C4-2B (cell line): ENCODE results near the gene MBD1.
"Not testable (repeated sequence)": the region's sequence is repeated elsewhere in the genome, so short reads cannot be mapped to it uniquely, and the experiment has no call there.

Source experiments
- H3K27ac ChIP-seq: fragments of 450-650 bp; 2 replicates; pipeline ENCODE4 v1.5.1; 2017
- ZFX ChIP-seq: fragments of 450-650 bp; IDR thresholded peaks from 2 replicates; pipeline ENCODE4 v1.6.1; 2017
- TF ChIP-seq, protein P1 (sequence below): fragments of 450-650 bp; conservative IDR thresholded peaks from 2 replicates; pipeline ENCODE4 v1.5.1; 2017; ENCODE audit warnings: mild to moderate bottlenecking

MBD1 gene

DNA sequence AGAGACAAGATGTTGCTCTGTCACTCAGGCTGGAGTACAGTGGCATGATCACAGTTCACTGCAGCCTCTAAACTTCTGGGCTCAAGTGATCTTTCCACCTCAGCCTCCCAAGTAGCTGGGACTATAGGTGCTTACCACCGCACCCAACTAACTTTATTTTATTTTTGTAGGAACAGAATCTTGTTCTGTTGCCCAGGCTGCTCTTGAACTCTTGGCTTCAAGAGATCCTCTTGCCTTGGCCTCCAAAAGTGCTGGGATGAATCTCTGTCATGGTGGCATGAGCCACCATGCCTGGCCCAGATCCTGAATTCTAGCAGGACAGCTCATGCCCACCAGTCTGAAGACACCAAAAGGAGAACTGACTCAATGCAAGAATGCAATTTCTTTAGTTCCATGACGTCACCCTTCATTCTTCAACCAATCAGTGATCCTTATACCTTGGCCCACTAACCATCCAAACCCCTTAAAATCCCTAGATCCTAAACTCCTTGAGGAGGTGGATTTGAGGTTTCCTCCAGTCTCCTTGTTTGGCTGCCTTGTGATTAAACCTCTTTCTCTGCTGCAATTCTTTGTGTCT is 31.8 kb upstream of the MBD1 start:
- H3K27ac ChIP-seq = no peak overlapping the region
- no peak for TF ChIP-seq ZFX
- TF ChIP-seq, protein P1, sequence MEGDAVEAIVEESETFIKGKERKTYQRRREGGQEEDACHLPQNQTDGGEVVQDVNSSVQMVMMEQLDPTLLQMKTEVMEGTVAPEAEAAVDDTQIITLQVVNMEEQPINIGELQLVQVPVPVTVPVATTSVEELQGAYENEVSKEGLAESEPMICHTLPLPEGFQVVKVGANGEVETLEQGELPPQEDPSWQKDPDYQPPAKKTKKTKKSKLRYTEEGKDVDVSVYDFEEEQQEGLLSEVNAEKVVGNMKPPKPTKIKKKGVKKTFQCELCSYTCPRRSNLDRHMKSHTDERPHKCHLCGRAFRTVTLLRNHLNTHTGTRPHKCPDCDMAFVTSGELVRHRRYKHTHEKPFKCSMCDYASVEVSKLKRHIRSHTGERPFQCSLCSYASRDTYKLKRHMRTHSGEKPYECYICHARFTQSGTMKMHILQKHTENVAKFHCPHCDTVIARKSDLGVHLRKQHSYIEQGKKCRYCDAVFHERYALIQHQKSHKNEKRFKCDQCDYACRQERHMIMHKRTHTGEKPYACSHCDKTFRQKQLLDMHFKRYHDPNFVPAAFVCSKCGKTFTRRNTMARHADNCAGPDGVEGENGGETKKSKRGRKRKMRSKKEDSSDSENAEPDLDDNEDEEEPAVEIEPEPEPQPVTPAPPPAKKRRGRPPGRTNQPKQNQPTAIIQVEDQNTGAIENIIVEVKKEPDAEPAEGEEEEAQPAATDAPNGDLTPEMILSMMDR = no peak

DNA sequence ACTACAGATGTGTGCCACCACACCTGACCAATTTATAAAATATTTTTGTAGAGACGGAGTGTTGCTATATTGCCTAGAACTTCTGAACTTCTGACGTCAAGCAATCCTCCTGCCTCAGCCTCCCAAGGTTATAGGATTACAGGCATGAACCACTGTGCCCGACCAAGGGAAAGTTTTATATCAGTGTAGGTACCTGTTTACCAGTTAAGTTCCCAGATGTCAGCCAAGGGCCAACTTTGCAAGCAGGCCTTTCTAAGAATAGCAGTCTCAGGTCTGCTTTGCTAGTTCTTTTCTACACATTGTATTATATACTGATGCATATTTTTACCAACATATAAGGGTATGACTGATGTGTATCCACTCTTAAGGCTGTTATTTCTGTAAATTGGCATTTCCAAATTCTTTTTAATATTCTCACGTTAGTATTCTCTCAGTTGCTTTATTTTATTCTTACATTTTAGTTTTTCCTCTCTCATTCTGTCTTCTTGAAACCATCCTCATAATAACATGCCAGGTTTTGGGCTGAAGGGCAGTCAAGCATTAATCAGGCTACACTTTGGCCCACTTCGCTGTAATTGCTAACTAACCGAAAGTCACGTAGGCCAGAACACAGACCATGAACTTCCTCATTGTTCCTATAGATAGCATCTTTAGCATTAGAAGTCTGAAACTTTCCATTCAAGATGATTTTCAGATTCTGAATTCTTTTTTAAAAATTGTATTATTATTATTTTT is 31.1 kb upstream of the MBD1 start:
- TF ChIP-seq ZFX = no peak
- TF ChIP-seq, protein P1 = no peak
- no peak overlapping the region for H3K27ac ChIP-seq

DNA sequence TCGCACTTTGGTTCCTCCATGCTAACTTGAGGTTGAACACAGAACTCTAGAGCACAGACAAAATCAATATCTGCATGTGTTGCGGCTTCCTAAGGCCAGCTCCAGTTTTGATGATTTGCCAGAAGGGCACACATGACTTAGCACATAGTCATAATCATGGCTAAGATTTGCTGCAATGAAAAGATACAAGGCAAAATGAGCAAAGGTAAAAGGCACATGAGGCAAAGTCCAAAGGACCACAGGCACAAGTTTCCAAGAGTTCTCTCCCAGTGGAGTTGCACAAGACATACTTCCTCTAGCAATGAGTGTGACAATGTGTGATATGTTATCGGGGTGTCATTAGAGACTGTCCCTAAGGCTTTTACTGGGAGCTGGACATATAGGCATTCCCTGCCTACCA is 30.3 kb upstream of the MBD1 start:
- TF ChIP-seq ZFX = no peak
- TF ChIP-seq, protein P1 = no peak
- no peak overlapping the region for H3K27ac ChIP-seq

DNA sequence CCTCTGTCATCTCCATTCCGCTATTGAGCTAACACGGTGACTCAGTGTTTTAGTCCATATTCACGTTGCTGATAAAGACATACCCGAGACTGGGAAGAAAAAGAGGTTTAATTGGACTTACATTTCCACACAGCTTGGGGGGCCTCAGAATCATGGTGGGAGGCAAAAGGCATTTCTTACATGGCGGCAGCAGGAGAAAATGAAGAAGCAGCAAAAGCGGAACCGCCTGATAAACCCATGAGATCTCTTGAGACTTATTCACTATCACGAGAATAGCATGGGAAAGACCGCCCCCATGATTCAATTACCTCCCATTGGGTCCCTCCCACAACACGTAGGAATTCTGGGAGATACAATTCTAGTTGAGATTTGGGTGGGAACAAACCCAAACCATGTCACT is 28.8 kb upstream of the MBD1 start:
- TF ChIP-seq ZFX = no peak
- TF ChIP-seq, protein P1 = no peak
- H3K27ac ChIP-seq = no peak overlapping the region

DNA sequence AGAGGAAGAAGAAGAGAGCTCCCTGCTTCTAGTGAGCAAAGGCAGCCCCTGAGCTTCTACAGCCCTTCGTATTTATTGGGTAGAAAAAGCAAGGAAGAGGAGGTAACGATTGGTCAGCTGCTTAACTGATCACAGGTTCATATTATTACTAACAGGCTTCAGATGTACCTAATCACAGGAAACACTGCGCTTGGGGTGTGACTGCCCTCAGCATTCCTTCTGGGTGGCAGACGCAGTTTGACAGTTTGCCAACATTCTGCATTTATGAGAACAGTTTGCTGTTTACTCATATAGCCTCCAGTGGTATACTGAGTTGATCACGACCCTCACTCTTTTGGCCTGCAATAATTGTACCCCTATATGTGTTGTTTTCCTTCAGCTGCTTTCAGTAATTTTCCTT is 27.5 kb upstream of the MBD1 start:
- H3K27ac ChIP-seq = not testable (repeated sequence)

DNA sequence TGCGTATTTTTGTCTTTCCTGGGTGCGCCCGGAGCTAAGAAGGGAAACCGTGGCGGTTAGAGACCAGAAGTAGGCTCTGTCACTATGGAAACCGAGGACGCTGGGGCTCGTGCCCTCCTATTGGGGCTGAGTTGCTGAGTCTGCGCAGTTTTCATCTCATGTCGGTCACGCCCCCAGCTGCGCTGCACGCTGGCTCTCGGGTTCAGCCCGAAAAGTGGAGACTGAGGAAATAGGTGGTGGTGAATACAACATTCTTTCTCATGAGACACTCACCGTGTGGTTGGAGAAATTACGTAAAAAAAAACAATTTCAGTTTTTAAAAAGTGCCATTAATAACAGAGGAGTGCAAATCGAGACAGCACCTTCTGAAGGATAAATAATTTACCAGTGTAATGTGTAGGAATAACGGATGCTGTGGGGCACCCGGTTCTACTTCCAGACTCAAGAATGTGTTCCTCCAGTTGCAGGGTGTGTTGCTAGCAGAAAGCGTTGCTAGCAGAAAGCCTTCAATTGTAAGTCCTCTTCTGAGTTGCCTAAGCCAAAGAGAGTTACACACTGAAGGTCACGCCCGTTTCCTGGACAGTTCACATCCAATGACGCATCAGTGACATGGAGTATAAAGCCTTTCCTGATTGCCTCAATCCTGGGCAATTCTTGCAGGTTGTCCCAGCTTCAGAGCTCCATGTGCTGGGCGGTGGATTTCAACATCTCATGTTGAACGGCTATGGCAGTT is 26.6 kb upstream of the MBD1 start:
- TF ChIP-seq, protein P1 = no peak
- TF ChIP-seq ZFX = no peak
- H3K27ac ChIP-seq = no peak overlapping the region

DNA sequence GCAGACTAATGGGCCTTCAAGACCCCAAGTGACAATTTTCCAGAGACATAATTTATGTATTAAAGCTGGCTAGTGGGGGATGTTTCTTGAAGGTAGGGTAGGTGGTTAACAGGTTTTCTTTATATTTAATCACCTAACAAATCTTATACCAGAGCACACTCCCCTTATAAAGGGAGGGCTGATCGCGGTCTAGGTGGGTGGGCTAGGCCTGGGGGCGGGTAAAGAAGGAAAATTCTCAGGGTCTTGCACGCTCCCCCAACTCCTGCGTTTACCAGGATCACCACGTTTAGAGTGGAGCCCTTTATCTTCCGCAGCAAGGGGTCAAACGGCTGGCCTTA is 26.0 kb upstream of the MBD1 start:
- no peak overlapping the region for H3K27ac ChIP-seq

More for the DNA sequence above, 26.0 kb upstream of the MBD1 start:
- TF ChIP-seq, protein P1 = no peak
- no peak for TF ChIP-seq ZFX
